Activated T-helper 1 cell treated with anti-CD3 and anti-CD28 coated beads, Interleukin-2, amount 50 U/mL, for 16 hours (primary cell): Measurements from ENCODE around the gene ALPP.
"Not testable (repeated sequence)": the region's sequence is repeated elsewhere in the genome, so short reads cannot be mapped to it uniquely, and the experiment has no call there.

Experiments used
- DNase-seq, 2 donors: peaks; one replicate each; pipeline ENCODE4 v3.0.0-alpha.2; 2020; ENCODE audit warnings: low read depth in 1 of 2, low spot score in 1 of 2

The ALPP gene

DNA sequence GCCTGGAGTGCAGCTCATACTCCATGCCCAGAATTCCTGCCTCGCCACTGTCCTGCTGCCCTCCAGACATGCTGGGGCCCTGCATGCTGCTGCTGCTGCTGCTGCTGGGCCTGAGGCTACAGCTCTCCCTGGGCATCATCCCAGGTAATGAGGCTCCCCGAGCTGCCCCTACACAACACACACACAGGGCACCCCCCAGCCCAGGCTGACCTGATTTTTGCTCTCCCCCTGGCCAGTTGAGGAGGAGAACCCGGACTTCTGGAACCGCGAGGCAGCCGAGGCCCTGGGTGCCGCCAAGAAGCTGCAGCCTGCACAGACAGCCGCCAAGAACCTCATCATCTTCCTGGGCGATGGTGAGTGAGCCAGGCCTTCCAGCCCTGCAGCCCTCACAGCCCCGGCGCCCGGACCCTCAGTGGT is at the start of gene ALPP:
ALPP (plus strand) TSS at position 17 of the 417 bp plus-strand sequence; CDS start at position 69, 52 bp downstream.
- not testable (repeated sequence) for DNase-seq

DNA sequence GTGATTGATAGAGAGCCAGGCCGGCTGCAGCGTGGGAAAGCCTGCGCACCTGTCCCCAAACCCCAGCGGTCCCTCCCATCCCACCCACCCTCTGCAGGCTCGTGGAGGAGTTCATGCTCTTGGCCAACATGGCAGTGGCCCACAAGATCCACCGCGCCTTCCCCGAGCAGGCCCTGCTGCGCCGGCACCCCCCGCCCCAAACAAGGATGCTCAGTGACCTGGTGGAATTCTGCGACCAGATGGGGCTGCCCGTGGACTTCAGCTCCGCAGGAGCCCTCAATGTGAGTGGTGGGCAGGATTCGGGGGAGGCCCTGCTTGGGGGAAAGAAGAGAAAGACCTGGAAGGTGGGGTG is 48.9 kb upstream of the ALPP start:
- no peak for DNase-seq

DNA sequence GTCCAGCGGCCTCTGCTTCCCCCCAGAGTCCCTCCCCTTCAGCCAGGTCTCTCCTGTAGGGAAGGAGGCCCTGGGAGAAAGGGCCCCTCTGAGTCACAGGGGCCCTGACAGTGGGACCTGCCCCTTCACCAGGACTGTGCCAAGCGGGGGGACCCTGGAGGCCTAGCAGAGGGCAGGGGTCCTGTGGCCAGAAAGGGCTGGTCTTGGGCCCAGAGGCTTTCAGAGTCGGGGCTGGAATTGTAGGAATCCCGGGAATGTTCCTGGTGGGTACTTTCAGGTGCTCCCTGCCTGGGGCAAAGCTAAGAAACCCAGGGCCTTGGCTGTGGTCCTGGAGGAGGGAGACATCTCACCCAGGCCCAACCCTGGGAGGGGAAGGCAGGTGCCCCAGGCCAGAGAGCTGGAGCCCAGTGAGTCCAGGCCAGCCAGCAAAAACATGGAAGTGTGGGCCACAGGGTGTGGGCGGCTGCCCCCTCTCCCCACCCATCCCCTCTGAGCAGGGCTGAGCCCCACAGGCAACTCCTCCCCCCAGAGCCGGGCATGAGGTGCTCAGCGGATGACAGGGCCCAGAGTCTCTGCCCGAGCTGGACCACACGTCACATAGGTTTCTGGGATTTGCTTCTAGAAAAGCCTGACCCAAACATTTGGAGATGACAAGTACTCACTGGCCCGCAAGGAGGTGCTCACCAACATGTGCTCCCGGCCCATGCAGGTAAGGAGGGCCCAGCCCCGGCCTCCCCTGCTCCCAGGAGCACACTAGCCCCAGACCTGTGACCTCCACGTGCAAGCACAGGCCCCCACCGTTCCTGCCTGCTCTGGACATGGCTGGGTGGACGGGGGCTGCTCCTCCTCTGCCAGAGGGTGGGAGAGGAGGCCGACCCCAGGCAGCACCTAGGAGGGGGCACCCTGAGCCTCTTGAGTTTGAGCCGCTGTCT is 48.2 kb upstream of the ALPP start:
- DNase-seq, result no peak

- DNase-seq, result not testable (repeated sequence)
Observed at GRCh38 chr2:232331061-232331460, 47.5 kb upstream of the ALPP start.

- DNase-seq, result not testable (repeated sequence)
Observed at GRCh38 chr2:232331641-232332040, 46.9 kb upstream of the ALPP start.

GRCh38 chr2:232332244-232332939 is 46.2 kb upstream of the ALPP start:
- DNase-seq, result not testable (repeated sequence)

- DNase-seq, result no peak
Observed at GRCh38 chr2:232332940-232333259, 45.7 kb upstream of the ALPP start.

GRCh38 chr2:232333361-232334135 is 45.0 kb upstream of the ALPP start:
- no peak for DNase-seq

DNA sequence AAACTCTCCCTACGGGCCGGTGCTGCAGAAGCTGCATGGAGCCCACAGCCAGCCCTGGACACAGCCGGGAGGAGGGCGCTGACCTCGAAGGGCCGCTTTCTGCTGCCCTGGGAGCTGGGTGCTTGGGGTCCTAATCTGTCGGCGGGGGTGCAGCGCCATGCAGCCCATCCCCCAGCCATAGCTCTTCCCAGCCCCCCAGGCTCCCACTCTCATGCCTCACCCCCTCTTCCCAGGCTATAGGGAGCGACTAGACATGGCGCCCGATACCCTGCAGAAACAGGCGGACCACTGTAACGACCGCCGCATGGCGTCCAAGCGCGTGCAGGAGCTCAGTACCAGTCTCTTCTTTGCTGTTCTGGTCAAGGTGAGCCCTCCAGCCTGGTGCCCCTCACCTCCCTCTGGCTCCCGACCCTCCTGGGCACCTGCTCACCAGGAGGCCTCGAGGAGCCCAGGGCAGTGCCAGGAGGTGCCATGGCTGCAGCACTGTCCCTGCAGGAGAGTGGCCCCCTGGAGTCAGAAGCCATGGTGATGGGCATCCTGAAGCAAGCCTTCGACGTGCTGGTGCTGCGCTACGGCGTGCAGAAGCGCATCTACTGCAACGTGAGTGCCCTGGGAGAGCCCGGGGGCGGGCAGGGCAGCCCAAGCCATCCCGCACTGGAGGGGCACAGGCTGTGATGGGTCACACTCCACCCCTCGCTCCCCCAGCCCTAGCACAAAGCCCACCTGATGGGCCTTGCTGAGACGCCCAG is 44.2 kb upstream of the ALPP start:
- DNase-seq, result not testable (repeated sequence)

DNA sequence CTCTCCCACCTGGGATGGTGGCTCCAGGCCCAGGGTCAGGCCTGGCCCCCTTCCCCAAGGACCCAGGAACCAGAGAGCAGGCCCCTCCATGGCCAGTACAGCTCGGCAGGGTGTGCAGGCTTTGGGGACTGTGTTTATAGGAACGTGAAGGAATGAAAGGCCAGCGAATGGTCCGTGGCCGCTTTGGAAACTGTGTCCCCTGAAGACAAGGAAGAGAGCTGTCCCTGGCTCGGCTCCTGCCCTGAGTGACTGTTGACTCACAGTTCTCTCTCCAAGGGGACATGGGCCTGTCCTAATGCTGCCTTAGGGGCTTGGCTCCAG is 43.7 kb upstream of the ALPP start:
- not testable (repeated sequence) for DNase-seq

DNA sequence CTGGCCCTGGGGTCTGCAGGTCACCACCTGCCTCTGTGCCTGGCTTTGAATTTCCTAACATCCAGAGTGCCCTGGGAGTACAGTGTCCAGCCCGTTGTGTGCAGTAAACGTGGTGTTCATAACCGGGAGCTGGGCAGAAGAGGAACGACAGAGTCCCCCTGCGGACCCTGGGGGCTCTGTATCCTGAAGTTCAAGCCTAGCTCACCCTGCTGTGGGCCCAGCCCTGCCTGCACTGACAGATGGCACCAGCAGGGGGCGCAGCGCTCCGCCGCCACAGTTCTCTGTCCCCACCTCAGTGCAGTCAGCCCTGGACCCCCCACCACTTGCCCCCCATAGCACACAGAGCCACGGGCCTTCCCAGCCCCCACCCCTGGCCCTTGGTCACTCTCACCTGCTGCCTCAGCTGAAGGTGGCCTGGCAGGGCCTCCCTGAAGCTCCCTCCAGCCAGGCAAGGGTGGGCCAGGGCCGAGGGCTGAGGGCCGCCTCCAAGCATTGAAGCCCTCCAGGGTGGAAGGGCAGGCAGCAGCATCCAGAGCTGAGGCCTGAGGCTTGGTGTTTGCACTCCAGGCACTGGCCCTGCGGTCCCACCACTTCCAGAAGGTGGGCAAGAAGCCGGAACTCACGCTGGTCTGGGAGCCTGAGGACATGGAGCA is 43.2 kb upstream of the ALPP start:
- DNase-seq, result not testable (repeated sequence)

- DNase-seq, result no peak
Observed at GRCh38 chr2:232335859-232336215, 42.7 kb upstream of the ALPP start.

GRCh38 chr2:232336241-232336736 is 42.3 kb upstream of the ALPP start:
- DNase-seq, result no peak

DNA sequence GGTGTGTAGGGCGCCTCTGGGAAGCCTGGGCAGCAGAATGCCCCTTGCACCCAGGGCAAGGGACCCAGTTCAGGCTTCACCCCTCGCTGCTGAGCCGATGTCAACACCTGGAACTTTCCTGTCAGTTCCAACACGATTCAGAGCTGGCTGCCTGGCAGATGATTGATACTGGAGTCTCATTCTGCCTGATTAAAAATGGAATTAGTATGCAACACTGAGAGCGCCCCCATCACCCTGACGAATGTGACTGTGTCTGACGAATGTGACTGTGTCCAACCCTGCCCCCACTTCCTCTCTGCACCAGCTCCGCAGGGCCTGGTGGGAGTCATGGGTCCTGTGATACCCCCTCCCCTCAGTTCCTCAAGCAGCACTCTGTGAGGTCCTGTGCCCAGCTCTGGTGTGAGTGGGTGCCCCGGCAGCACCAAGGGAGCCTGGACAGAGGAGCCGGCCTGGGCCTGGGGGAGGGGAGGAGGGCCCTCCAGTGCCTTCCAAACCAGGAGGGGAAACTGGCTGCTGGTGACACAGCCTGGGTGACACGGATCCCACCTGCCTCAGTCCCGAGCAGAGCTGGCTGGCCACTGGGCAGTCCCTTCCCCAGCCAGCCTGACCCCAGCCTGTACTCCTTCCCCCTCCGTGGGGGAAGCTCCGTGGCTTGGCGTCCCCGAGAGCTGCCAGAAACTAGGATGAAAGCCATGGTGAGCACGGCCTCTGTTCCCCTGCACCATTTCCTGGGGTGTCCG is 41.4 kb upstream of the ALPP start:
- DNase-seq, result no peak

GRCh38 chr2:232338094-232338758 is 40.3 kb upstream of the ALPP start:
- DNase-seq, result not testable (repeated sequence)

GRCh38 chr2:232338759-232339106 is 39.8 kb upstream of the ALPP start:
- DNase-seq, result no peak

GRCh38 chr2:232339121-232340081 is 39.1 kb upstream of the ALPP start:
- DNase-seq, result no peak
